Activated T-cell treated with anti-CD3 and anti-CD28 coated beads, Interleukin-2, amount 50 U/mL, for 24 hours (primary cell): ENCODE measurements around the gene YWHAE.
"Not testable (repeated sequence)": the region's sequence is repeated elsewhere in the genome, so short reads cannot be mapped to it uniquely, and the experiment has no call there.

Experiments used
- DNase-seq: peaks from one replicate; pipeline ENCODE4 v3.0.0-alpha.2; 2020
- H3K27ac Mint-ChIP-seq: 2 replicates; pipeline ENCODE4 v1.8.0; 2020; ENCODE audit warnings: mild to moderate bottlenecking, mixed read lengths
- H3K27me3 Mint-ChIP-seq: 2 replicates; pipeline ENCODE4 v1.8.0; 2020; ENCODE audit warnings: mixed read lengths
- H3K36me3 Mint-ChIP-seq: 2 replicates; pipeline ENCODE4 v1.8.0; 2020; ENCODE audit warnings: low read depth, mixed read lengths
- H3K4me1 Mint-ChIP-seq: 2 replicates; pipeline ENCODE4 v1.8.0; 2020; ENCODE audit warnings: low read depth, mixed read lengths
- H3K4me3 Mint-ChIP-seq: 2 replicates; pipeline ENCODE4 v1.8.0; 2020; ENCODE audit warnings: mild to moderate bottlenecking, moderate library complexity, mixed read lengths
- H3K9me3 Mint-ChIP-seq: 2 replicates; pipeline ENCODE4 v1.8.0; 2020; ENCODE audit warnings: mixed read lengths

The YWHAE gene

GRCh38 chr17:1399679-1400512, at the start of gene YWHAE:
Gene YWHAE (minus strand): TSS chr17:1400222. CDS start chr17:1400110, 112 bp downstream.
- no peaks in the 10 kb centered on the region for H3K9me3 Mint-ChIP-seq
- H3K4me1 Mint-ChIP-seq, result peaks cover 33% of the 10 kb centered on the region
- H3K4me3 Mint-ChIP-seq, result peak within 1 kb of the TSS; percentile 99
- H3K27ac Mint-ChIP-seq, result peak within 1 kb of the TSS; percentile 100
- peak; percentile 98 for DNase-seq
- no peaks in the 10 kb centered on the region for H3K27me3 Mint-ChIP-seq
- H3K36me3 Mint-ChIP-seq, result peaks cover 52% of the 10 kb centered on the region

GRCh38 chr17:1449412-1449967, 49.5 kb upstream of the YWHAE start:
- Mint-ChIP-seq H3K36me3 (peaks cover 70% of the 10 kb centered on the region), H3K27me3 (no peaks in the 10 kb centered on the region), H3K27ac (peak overlapping the region; percentile 20), H3K9me3 (no peaks in the 10 kb centered on the region), H3K4me3 (no peak overlapping the region), H3K4me1 (peaks cover 70% of the 10 kb centered on the region)
- no peak for DNase-seq

- no peak for DNase-seq
- Mint-ChIP-seq H3K36me3 (peaks cover 59% of the 10 kb centered on the region), H3K27ac (peak overlapping the region; percentile 61), H3K9me3 (no peaks in the 10 kb centered on the region), H3K4me1 (peaks cover 48% of the 10 kb centered on the region), H3K27me3 (no peaks in the 10 kb centered on the region), H3K4me3 (no peak overlapping the region)
Observed at GRCh38 chr17:1447052-1447451, 47.0 kb upstream of the YWHAE start.

GRCh38 chr17:1446201-1446600, 46.2 kb upstream of the YWHAE start:
- peaks cover 41% of the 10 kb centered on the region for H3K4me1 Mint-ChIP-seq
- no peak overlapping the region for H3K4me3 Mint-ChIP-seq
- H3K9me3 Mint-ChIP-seq, result no peaks in the 10 kb centered on the region
- no peaks in the 10 kb centered on the region for H3K27me3 Mint-ChIP-seq
- no peak overlapping the region for H3K27ac Mint-ChIP-seq
- H3K36me3 Mint-ChIP-seq, result peaks cover 53% of the 10 kb centered on the region
- no peak for DNase-seq

- Mint-ChIP-seq H3K36me3 (peaks cover 53% of the 10 kb centered on the region), H3K4me1 (peaks cover 41% of the 10 kb centered on the region)
- H3K4me3 Mint-ChIP-seq, H3K27ac Mint-ChIP-seq, H3K27me3 Mint-ChIP-seq, DNase-seq, H3K9me3 Mint-ChIP-seq: not testable (repeated sequence)
Observed at GRCh38 chr17:1445695-1446094, 45.7 kb upstream of the YWHAE start.

- not testable (repeated sequence) for H3K27ac Mint-ChIP-seq, H3K9me3 Mint-ChIP-seq, H3K27me3 Mint-ChIP-seq, H3K4me3 Mint-ChIP-seq, DNase-seq
- Mint-ChIP-seq H3K36me3 (peaks cover 50% of the 10 kb centered on the region), H3K4me1 (peaks cover 35% of the 10 kb centered on the region)
Observed at GRCh38 chr17:1442721-1443120, 42.7 kb upstream of the YWHAE start.

- peaks cover 30% of the 10 kb centered on the region for H3K4me1 Mint-ChIP-seq
- no peak overlapping the region for H3K27ac Mint-ChIP-seq
- no peak overlapping the region for H3K4me3 Mint-ChIP-seq
- peaks cover 52% of the 10 kb centered on the region for H3K36me3 Mint-ChIP-seq
- no peak for DNase-seq
- H3K27me3 Mint-ChIP-seq, result no peaks in the 10 kb centered on the region
- H3K9me3 Mint-ChIP-seq, result no peaks in the 10 kb centered on the region
Observed at GRCh38 chr17:1442187-1442586, 42.2 kb upstream of the YWHAE start.

- Mint-ChIP-seq H3K27ac (no peak overlapping the region), H3K27me3 (no peaks in the 10 kb centered on the region), H3K4me1 (peaks cover 20% of the 10 kb centered on the region), H3K36me3 (peaks cover 54% of the 10 kb centered on the region), H3K9me3 (no peaks in the 10 kb centered on the region), H3K4me3 (no peak overlapping the region)
- DNase-seq, result no peak
Observed at GRCh38 chr17:1440921-1441320, 40.9 kb upstream of the YWHAE start.

GRCh38 chr17:1438593-1439083, 38.6 kb upstream of the YWHAE start:
- Mint-ChIP-seq H3K27ac (peak overlapping the region; percentile 50), H3K9me3 (no peaks in the 10 kb centered on the region), H3K4me1 (peaks cover 19% of the 10 kb centered on the region), H3K27me3 (no peaks in the 10 kb centered on the region), H3K4me3 (no peak overlapping the region), H3K36me3 (peaks cover 63% of the 10 kb centered on the region)
- DNase-seq, result no peak

GRCh38 chr17:1435326-1435725, 35.3 kb upstream of the YWHAE start:
- Mint-ChIP-seq H3K36me3 (peaks cover 77% of the 10 kb centered on the region), H3K4me1 (peaks cover 36% of the 10 kb centered on the region), H3K27ac (no peak overlapping the region)

GRCh38 chr17:1434150-1434549, 34.1 kb upstream of the YWHAE start:
- DNase-seq, result no peak
- H3K27ac Mint-ChIP-seq, result peak overlapping the region; percentile 18
- no peak overlapping the region for H3K4me3 Mint-ChIP-seq
- H3K4me1 Mint-ChIP-seq, result peaks cover 33% of the 10 kb centered on the region
- peaks cover 77% of the 10 kb centered on the region for H3K36me3 Mint-ChIP-seq
- no peaks in the 10 kb centered on the region for H3K27me3 Mint-ChIP-seq
- no peaks in the 10 kb centered on the region for H3K9me3 Mint-ChIP-seq

More at GRCh38 chr17:1435326-1435725, 35.3 kb upstream of the YWHAE start:
- no peak for DNase-seq
- H3K27me3 Mint-ChIP-seq, result no peaks in the 10 kb centered on the region
- no peak overlapping the region for H3K4me3 Mint-ChIP-seq
- H3K9me3 Mint-ChIP-seq, result no peaks in the 10 kb centered on the region

GRCh38 chr17:1431631-1432104, 31.6 kb upstream of the YWHAE start:
- H3K9me3 Mint-ChIP-seq, result no peaks in the 10 kb centered on the region
- H3K27me3 Mint-ChIP-seq, result no peaks in the 10 kb centered on the region
- H3K36me3 Mint-ChIP-seq, result peaks cover 74% of the 10 kb centered on the region
- H3K4me1 Mint-ChIP-seq, result peaks cover 23% of the 10 kb centered on the region
- H3K27ac Mint-ChIP-seq, result peak overlapping the region; percentile 86
- H3K4me3 Mint-ChIP-seq, result no peak overlapping the region
- no peak for DNase-seq

GRCh38 chr17:1423456-1424135, 23.6 kb upstream of the YWHAE start:
- no peak for DNase-seq
- Mint-ChIP-seq H3K27ac (peak overlapping the region; percentile 38), H3K36me3 (peaks cover 64% of the 10 kb centered on the region), H3K27me3 (no peaks in the 10 kb centered on the region), H3K9me3 (no peaks in the 10 kb centered on the region), H3K4me3 (no peak overlapping the region), H3K4me1 (peaks cover 22% of the 10 kb centered on the region)

GRCh38 chr17:1422885-1423284, 22.9 kb upstream of the YWHAE start:
- H3K4me3 Mint-ChIP-seq, result no peak overlapping the region
- H3K36me3 Mint-ChIP-seq, result peaks cover 62% of the 10 kb centered on the region
- no peak for DNase-seq
- peak overlapping the region; percentile 38 for H3K27ac Mint-ChIP-seq
- H3K9me3 Mint-ChIP-seq, result no peaks in the 10 kb centered on the region
- H3K4me1 Mint-ChIP-seq, result peaks cover 22% of the 10 kb centered on the region
- H3K27me3 Mint-ChIP-seq, result no peaks in the 10 kb centered on the region
